HL-60 (cell line): ENCODE results near the gene MAP6D1.

Experiments used
- DNase-seq, 2 experiments: peaks; one replicate each; pipeline ENCODE4 v3.0.0-alpha.2; 2010 to 2020; ENCODE audit warnings: low read depth in 1 of 2, low spot score in 1 of 2
- H3K27ac ChIP-seq: fragments of 250-450 bp; sonication (Bioruptor Pico); replicated peaks from 2 replicates; pipeline ENCODE4 v1.5.1; 2020; ENCODE audit warnings: mild to moderate bottlenecking, moderate library complexity
- H3K27me3 ChIP-seq: fragments of 250-450 bp; sonication (Bioruptor Pico); 2 replicates; pipeline ENCODE4 v1.5.1; 2021; ENCODE audit warnings: mild to moderate bottlenecking, moderate library complexity; ENCODE audit not compliant: insufficient read depth, poor library complexity, severe bottlenecking
- H3K4me3 ChIP-seq: replicated peaks from 2 replicates; pipeline ENCODE4 v1.5.1; 2011; ENCODE audit warnings: mild to moderate bottlenecking, control low read depth, low read length; ENCODE audit not compliant: insufficient read depth
- CTCF ChIP-seq: IDR thresholded peaks from one replicate; pipeline ENCODE4 v1.5.1; 2011; ENCODE audit warnings: low read length, control low read depth, inconsistent platforms; ENCODE audit not compliant: insufficient read depth
- GABPA ChIP-seq: IDR thresholded peaks from 2 replicates; pipeline ENCODE4 v1.6.1; 2012; ENCODE audit warnings: low read depth
- POLR2AphosphoS5 ChIP-seq: IDR thresholded peaks from 2 replicates; pipeline ENCODE4 v1.6.1; 2012; ENCODE audit warnings: low read depth
- SPI1 ChIP-seq: IDR thresholded peaks from 2 replicates; pipeline ENCODE4 v1.6.1; 2012; ENCODE audit warnings: low read depth, mild to moderate bottlenecking, borderline replicate concordance
- TF ChIP-seq, protein P1 (sequence below): IDR thresholded peaks from 2 replicates; pipeline ENCODE4 v1.6.1; 2012; ENCODE audit warnings: low read depth; ENCODE audit not compliant: insufficient replicate concordance

Gene MAP6D1

DNA sequence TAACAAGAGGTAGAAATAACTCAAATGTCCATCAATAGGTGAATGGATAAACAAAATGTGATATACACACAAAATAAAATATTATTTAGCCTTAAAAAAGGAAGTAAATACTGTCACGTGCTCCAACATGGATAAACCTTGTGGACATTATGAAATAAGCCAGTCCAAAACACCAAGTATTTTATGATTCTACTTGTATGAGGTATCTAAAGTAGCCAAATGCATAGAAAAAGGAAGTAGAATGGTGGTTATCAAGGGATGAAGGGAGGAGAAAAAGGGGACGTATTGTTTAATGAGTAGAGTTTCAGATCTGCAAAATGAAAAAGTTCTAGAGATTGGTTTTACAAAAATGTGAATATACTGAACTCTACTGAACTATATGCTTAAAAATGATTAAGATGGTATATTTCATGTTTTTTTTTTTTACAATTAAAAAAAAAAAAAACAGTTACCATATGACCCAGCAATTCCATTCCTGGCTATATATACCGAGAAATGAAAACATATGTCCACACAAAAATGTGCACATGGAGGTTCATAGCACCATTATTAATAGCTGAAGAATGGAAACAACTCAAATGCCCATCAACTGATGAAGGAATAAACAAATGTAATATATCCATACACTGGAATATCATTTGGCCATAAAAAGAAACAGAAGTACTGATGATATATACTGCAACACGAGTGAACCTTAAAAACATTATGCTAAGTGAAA, 29.1 kb upstream of the MAP6D1 start:
- Histone ChIP-seq H3K27ac (no peak overlapping the region), H3K27me3 (no peaks in the 10 kb centered on the region), H3K4me3 (no peak overlapping the region)
- TF ChIP-seq, protein P1, sequence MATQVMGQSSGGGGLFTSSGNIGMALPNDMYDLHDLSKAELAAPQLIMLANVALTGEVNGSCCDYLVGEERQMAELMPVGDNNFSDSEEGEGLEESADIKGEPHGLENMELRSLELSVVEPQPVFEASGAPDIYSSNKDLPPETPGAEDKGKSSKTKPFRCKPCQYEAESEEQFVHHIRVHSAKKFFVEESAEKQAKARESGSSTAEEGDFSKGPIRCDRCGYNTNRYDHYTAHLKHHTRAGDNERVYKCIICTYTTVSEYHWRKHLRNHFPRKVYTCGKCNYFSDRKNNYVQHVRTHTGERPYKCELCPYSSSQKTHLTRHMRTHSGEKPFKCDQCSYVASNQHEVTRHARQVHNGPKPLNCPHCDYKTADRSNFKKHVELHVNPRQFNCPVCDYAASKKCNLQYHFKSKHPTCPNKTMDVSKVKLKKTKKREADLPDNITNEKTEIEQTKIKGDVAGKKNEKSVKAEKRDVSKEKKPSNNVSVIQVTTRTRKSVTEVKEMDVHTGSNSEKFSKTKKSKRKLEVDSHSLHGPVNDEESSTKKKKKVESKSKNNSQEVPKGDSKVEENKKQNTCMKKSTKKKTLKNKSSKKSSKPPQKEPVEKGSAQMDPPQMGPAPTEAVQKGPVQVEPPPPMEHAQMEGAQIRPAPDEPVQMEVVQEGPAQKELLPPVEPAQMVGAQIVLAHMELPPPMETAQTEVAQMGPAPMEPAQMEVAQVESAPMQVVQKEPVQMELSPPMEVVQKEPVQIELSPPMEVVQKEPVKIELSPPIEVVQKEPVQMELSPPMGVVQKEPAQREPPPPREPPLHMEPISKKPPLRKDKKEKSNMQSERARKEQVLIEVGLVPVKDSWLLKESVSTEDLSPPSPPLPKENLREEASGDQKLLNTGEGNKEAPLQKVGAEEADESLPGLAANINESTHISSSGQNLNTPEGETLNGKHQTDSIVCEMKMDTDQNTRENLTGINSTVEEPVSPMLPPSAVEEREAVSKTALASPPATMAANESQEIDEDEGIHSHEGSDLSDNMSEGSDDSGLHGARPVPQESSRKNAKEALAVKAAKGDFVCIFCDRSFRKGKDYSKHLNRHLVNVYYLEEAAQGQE, result no peak
- TF ChIP-seq SPI1, result no peak
- TF ChIP-seq POLR2AphosphoS5, result no peak
- TF ChIP-seq GABPA, result no peak
- no peak for TF ChIP-seq CTCF
- no peak for DNase-seq

DNA sequence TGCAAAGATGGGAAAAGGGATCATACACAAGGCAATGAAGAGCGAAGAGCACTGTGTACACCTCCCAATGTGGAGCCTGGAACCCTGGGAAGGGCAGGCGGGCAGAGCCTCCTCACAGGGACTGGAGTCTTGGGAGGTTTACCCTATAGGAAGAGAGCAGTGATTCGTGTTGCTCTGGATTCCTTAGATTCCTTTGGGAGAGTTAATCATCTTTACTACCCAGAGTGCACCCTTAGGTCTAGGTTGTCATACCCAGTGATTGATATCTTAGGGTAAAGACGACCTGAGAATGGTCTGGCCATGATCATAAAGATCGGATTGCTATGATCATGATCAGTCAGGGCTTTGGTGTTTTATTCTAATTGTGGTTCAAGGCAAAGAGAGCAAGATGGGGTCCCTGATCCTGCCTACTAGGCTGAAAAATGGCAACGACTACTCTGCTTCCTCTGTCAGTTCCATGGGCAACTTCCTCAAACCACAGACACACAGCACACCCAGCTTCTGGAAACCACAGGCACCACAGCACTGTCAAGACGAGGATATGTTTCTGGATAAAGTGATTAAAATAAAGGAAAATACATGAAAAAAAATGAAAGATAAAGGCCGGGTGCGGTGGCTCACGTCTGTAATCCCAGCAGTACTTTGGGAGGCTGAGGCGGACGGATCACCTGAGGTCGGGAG, 20.4 kb upstream of the MAP6D1 start:
- Histone ChIP-seq H3K27ac (peak overlapping the region; percentile 58), H3K27me3 (no peaks in the 10 kb centered on the region), H3K4me3 (no peak overlapping the region)
- DNase-seq, result peak in 1 of 2 experiments; percentile 76
- TF ChIP-seq SPI1, result peak; percentile 54; the same call in 1 of the 2 replicates
- no peak for TF ChIP-seq POLR2AphosphoS5
- TF ChIP-seq, protein P1, result no peak

GRCh38 chr3:183845090-183845489, 19.7 kb upstream of the MAP6D1 start:
- Histone ChIP-seq H3K27ac (no peak overlapping the region; the same call in 1 of the 2 replicates), H3K4me3 (no peak overlapping the region), H3K27me3 (no peaks in the 10 kb centered on the region)
- DNase-seq, result no peak
- TF ChIP-seq, protein P1, result no peak
- TF ChIP-seq CTCF (no peak), GABPA (no peak), SPI1 (no peak), POLR2AphosphoS5 (no peak)
